ENCODE data around the gene RNASEH2B.

The RNASEH2B gene

DNA sequence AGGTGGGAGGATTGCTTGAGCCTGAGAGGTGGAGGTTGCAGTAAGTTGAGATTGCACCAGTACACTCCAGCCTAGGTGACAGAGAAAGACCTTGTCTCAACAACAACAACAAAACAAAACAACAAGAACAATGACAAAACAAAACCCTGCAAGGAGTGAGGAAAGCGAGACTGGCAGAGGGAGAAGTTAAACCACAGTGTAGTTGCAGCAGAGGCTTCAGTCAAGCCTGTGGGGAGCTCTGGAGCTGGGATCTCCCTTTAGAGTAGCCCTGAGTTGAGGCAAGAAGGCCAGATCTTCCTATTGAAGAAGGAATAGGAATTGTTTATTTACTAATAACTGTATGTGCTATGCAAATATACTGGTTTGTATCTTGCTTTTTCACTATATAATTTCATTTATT lies 25.3 kb upstream of the RNASEH2B start:
- H3K4me3 ChIP-seq (replicated peaks; ENCODE audit: insufficient read depth, low read length): no peak overlapping the region
- H3K27me3 ChIP-seq (ENCODE audit: insufficient read depth, poor library complexity, severe bottlenecking): no peaks in the 10 kb centered on the region
- no peak for TF ChIP-seq POLR2AphosphoS5 (IDR thresholded peaks at IDR 0.05; ENCODE audit: low read depth)
- TF ChIP-seq GABPA (IDR thresholded peaks at IDR 0.05; ENCODE audit: low read depth): no peak
- no peak for TF ChIP-seq SPI1 (IDR thresholded peaks at IDR 0.05; ENCODE audit: borderline replicate concordance, low read depth)
- TF ChIP-seq, protein P1, sequence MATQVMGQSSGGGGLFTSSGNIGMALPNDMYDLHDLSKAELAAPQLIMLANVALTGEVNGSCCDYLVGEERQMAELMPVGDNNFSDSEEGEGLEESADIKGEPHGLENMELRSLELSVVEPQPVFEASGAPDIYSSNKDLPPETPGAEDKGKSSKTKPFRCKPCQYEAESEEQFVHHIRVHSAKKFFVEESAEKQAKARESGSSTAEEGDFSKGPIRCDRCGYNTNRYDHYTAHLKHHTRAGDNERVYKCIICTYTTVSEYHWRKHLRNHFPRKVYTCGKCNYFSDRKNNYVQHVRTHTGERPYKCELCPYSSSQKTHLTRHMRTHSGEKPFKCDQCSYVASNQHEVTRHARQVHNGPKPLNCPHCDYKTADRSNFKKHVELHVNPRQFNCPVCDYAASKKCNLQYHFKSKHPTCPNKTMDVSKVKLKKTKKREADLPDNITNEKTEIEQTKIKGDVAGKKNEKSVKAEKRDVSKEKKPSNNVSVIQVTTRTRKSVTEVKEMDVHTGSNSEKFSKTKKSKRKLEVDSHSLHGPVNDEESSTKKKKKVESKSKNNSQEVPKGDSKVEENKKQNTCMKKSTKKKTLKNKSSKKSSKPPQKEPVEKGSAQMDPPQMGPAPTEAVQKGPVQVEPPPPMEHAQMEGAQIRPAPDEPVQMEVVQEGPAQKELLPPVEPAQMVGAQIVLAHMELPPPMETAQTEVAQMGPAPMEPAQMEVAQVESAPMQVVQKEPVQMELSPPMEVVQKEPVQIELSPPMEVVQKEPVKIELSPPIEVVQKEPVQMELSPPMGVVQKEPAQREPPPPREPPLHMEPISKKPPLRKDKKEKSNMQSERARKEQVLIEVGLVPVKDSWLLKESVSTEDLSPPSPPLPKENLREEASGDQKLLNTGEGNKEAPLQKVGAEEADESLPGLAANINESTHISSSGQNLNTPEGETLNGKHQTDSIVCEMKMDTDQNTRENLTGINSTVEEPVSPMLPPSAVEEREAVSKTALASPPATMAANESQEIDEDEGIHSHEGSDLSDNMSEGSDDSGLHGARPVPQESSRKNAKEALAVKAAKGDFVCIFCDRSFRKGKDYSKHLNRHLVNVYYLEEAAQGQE (IDR thresholded peaks at IDR 0.05; ENCODE audit: insufficient replicate concordance, low read depth): no peak
- peak in 1 of 2 experiments; percentile 75 for DNase-seq (ENCODE audit: low read depth in 1 of 2, low spot score in 1 of 2)
- peak overlapping the region; percentile 55 for H3K27ac ChIP-seq (replicated peaks)

DNA sequence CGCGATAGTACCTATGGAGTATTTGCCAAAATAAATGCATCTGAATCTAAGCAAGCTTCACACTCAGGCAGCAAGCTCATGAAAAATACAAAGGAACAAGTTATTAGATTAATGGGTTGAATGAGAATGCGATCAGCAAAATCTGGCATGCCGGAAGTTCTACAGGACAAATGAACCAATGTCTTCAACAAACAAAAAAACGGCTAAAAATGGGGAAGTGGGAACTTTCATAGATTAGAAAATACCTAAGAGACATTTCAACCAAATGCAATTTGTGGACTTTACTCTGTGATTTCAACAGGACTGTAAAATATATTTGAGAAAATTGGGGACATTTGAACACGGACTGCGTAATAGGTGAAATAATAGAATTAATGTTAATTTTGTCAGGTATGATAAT lies 22.4 kb upstream of the RNASEH2B start:
- no peak overlapping the region for H3K4me3 ChIP-seq (replicated peaks; ENCODE audit: insufficient read depth, low read length)
- H3K27me3 ChIP-seq (ENCODE audit: insufficient read depth, poor library complexity, severe bottlenecking): no peaks in the 10 kb centered on the region
- TF ChIP-seq SPI1 (IDR thresholded peaks at IDR 0.05; ENCODE audit: borderline replicate concordance, low read depth) (peak; percentile 96), GABPA (IDR thresholded peaks at IDR 0.05; ENCODE audit: low read depth) (no peak)
- no peak overlapping the region for H3K27ac ChIP-seq (replicated peaks)
- DNase-seq (ENCODE audit: low read depth in 1 of 2, low spot score in 1 of 2): no peak

DNA sequence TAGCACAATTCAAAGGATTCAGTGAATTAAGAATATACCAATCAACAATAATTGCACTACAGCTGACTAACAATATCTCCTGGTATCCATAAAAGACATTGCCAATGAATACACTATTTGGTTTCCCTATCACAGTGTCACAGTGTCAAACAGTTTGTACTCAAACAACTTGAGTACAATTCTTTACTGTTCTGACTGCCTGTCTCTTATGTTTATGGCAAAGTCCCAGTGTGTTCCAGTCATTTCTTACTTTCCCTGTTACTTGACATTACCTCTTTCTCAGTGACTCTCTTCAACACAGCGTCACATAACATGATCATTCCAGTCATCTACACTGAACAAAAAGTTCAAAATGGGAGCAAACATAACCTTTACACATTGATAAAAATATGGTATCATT lies 21.2 kb upstream of the RNASEH2B start:
- TF ChIP-seq SPI1 (IDR thresholded peaks at IDR 0.05; ENCODE audit: borderline replicate concordance, low read depth) (no peak), POLR2AphosphoS5 (IDR thresholded peaks at IDR 0.05; ENCODE audit: low read depth) (no peak), GABPA (IDR thresholded peaks at IDR 0.05; ENCODE audit: low read depth) (no peak)
- TF ChIP-seq, protein P2, sequence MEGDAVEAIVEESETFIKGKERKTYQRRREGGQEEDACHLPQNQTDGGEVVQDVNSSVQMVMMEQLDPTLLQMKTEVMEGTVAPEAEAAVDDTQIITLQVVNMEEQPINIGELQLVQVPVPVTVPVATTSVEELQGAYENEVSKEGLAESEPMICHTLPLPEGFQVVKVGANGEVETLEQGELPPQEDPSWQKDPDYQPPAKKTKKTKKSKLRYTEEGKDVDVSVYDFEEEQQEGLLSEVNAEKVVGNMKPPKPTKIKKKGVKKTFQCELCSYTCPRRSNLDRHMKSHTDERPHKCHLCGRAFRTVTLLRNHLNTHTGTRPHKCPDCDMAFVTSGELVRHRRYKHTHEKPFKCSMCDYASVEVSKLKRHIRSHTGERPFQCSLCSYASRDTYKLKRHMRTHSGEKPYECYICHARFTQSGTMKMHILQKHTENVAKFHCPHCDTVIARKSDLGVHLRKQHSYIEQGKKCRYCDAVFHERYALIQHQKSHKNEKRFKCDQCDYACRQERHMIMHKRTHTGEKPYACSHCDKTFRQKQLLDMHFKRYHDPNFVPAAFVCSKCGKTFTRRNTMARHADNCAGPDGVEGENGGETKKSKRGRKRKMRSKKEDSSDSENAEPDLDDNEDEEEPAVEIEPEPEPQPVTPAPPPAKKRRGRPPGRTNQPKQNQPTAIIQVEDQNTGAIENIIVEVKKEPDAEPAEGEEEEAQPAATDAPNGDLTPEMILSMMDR (IDR thresholded peaks at IDR 0.05; ENCODE audit: insufficient read depth, low read length): no peak
- TF ChIP-seq, protein P1 (IDR thresholded peaks at IDR 0.05; ENCODE audit: insufficient replicate concordance, low read depth): no peak
- no peaks in the 10 kb centered on the region for H3K27me3 ChIP-seq (ENCODE audit: insufficient read depth, poor library complexity, severe bottlenecking)
- no peak overlapping the region for H3K27ac ChIP-seq (replicated peaks)
- DNase-seq (ENCODE audit: low read depth in 1 of 2, low spot score in 1 of 2): no peak
- H3K4me3 ChIP-seq (replicated peaks; ENCODE audit: insufficient read depth, low read length): no peak overlapping the region

DNA sequence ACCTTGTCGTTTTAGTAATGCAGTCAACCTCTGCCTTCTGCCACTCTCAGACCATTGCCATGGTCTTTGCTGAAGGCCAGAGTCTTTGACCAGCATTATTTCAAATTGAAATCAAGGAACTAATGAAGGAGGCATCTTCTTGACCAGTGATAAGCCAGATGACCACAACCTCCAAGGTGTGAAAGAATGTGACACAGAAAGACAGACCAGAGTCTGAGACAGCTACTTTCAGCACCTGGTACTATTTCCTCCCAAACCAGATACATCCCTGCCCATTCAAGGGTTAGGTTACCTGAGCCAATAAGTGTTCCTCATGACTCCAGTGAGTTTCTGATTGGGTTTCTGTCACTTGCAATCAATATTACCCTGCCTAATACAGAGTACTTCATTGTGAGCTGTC lies 20.3 kb upstream of the RNASEH2B start:
- no peak overlapping the region for H3K27ac ChIP-seq (replicated peaks)
- no peak for DNase-seq (ENCODE audit: low read depth in 1 of 2, low spot score in 1 of 2)

More for the DNA sequence above, 20.3 kb upstream of the RNASEH2B start:
- TF ChIP-seq, protein P2 (IDR thresholded peaks at IDR 0.05; ENCODE audit: insufficient read depth, low read length): no peak
- TF ChIP-seq, protein P1 (IDR thresholded peaks at IDR 0.05; ENCODE audit: insufficient replicate concordance, low read depth): no peak
- TF ChIP-seq GABPA (IDR thresholded peaks at IDR 0.05; ENCODE audit: low read depth) (no peak), SPI1 (IDR thresholded peaks at IDR 0.05; ENCODE audit: borderline replicate concordance, low read depth) (no peak), POLR2AphosphoS5 (IDR thresholded peaks at IDR 0.05; ENCODE audit: low read depth) (no peak)
- no peak overlapping the region for H3K4me3 ChIP-seq (replicated peaks; ENCODE audit: insufficient read depth, low read length)
- H3K27me3 ChIP-seq (ENCODE audit: insufficient read depth, poor library complexity, severe bottlenecking): no peaks in the 10 kb centered on the region

All from HL-60 (cell line).